Right renal pelvis (tissue), 4 donors: ENCODE measurements around the gene NUP210L. TPM values are rescaled to one million over a fixed set of nuclear protein-coding genes. Genes with fewer than 3 reads are reported as not detected.

ENCODE experiments used
- DNase-seq, 4 donors: peaks; one replicate each; pipeline ENCODE4 v3.0.0-alpha.2; 2013; ENCODE audit warnings: low read depth in 4 of 4, low spot score in 3 of 4, missing footprints in 1 of 4
- polyA plus RNA-seq, 4 donors: library from polyadenylated mRNA; unstranded; fragments of 120-200 nt; gene quantifications; one replicate each; pipeline ENCODE4 v1.2.1, GENCODE V29; 2013; ENCODE audit not compliant: insufficient read length in 4 of 4

The NUP210L gene
- polyA plus RNA-seq, 4 donors, result 0.03 to 0.09 (median 0.05) TPM

DNA sequence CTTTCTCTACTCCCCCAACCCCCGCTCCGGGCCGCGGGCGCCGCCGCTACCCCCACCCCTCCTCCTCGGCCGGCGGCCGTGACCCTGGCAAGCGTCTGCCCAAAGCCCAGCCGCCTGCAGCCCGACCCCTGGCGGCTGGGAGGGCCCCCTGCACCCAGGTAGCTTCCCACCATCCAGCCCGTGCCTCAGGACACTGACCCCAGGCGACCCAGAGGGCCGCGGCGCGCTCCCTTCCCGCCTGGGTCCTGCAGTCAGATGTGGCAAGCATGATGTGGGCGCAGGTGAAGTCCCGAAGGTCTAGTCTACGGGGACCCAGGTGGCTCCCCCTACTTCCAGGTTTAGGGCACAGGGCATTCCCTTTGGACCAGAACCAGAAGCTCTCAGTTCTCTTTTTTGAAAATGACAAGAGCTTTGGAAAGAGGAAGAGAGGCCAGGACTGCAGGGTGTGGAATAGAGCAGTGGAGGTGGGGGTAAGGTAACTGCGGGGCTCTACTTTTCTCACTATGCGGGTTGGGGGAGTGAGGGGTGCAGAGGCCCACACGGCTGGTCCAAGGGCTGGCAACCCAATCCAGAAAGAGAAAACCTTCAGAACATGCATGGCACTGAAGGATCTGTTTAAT, 208.1 kb downstream of the NUP210L start, which contains the start of gene DENND4B:
Gene DENND4B (minus strand): TSS at position 97 of the 620 bp plus-strand sequence. CDS start 2,344 bp downstream, outside the sequence.
- peak in 1 of 4 donors; percentile 65 for DNase-seq

DNA sequence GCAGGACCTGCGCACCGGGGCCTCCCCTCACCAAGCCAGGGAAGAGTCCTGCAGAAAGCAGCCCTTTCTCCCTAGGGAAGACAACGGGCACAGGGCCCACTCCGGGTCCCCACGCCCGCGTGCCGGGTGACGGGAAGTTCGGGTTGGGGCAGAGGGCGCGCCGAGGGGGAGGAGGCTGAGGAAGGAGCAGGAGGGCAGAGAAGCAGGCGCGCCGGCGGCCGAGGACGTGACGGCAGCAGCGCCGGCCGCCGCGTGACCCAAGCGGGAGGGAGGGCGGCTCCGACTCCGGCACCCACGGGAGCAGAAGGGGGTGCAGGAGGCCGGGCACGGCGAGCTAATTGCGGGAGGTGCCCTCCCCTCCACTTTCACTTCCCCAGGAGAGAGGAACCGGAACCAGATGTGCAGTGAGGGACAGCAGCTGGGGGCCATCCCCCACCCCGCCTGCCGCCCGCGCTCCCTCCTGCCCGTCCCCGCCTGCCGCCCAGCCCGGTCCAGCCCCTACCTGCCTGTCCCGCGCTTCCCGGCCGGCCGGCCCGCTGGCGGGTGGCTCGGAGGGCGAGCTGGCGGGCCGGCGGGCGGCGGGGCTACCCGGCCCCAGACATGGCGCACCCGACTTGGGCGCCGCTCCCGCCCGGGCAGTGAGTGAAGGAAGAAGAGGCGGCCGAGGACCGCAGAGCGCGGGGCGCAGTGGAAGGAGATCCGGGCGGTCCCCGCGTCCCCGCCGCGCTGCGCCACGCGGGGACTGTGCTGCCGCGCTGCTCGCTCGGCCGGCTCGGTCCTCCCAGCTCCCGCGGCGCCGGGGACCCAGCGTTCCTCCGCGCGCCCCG, 208.9 kb downstream of the NUP210L start:
- DNase-seq, result peak in 1 of 4 donors; percentile 44

DNA sequence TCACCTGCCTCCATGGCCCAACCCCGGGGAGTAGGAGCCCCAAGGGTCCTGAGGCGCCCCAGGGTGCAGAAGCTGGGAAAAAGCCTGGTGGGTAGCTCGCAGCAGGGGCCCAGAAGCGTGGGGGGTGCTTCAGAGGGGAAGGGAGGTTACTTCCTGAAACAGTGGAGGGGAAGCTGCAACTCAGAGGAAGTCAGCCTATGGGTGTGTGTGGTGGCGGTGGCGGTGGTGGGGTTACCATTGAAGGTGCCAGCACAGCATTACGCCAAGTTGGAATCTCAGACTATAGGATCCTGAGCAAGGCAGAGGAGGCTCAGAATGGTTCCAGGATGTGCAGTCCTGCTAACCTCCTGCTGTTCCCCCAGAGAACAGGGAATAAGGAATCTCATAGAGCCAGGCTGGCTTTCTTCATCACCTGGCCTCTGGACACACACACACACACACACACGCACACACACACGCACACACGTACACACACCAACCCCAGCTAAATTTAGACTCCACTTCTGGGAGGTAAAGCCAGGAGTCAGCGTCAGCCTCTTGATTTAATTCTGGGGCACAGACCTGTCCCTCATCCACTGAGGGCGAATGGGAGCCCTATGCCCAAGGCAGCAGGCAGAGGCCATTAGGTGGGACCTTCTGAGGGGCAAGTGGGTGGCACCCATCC, 209.6 kb downstream of the NUP210L start:
- DNase-seq, result no peak

DNA sequence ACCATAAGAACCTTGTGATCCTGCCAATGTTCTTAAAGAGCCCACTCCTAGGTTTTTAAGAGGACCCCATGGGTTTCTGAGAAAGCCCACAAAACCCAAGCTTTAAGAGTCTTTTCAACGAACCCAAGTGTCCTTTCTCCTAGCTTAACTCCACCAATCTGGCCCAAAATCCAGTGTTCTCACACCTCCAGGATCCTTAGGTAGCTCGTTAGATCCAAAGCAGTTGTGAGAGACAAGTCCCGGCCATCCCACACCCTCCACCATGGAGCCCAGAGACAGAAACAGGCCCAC, 210.1 kb downstream of the NUP210L start:
- DNase-seq, result no peak

DNA sequence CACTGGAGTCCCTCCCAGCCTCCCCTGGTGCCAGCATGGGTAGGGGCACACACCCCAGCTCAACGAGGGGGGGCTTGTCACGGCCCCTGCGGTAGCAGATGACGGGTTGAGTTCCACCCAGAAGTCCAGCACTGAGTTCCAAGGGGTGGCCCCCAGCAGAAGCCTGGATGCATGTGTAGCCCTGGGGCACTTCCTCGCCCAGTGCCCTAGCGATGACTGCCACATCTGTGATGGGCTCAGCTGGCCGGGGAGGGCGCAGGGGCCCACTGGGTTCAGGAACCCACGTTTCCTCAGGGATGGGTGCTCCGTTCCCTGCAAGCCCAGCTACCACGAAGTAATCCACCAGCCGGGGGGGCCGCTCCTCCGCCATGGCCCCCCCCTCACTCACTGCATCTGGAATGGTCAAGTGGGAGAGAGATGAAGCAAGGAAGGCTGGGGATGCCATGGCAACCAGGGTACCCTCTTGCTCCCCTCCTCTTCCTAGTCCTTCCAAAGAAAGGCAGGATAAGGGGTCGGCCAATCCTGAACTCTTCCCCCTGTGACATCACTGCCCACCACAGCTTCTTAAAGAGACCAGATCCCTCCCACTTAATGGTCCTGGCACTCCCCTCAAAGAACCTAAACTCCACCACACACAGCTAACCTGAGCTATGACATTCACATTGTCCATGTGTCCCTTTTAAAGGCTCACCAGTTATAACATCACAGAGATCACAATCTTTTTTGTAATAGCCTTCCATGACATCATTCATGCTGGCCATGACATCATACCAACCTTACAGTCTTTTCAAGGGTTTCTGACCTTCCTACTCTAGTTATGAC, 210.7 kb downstream of the NUP210L start:
- DNase-seq, result no peak

DNA sequence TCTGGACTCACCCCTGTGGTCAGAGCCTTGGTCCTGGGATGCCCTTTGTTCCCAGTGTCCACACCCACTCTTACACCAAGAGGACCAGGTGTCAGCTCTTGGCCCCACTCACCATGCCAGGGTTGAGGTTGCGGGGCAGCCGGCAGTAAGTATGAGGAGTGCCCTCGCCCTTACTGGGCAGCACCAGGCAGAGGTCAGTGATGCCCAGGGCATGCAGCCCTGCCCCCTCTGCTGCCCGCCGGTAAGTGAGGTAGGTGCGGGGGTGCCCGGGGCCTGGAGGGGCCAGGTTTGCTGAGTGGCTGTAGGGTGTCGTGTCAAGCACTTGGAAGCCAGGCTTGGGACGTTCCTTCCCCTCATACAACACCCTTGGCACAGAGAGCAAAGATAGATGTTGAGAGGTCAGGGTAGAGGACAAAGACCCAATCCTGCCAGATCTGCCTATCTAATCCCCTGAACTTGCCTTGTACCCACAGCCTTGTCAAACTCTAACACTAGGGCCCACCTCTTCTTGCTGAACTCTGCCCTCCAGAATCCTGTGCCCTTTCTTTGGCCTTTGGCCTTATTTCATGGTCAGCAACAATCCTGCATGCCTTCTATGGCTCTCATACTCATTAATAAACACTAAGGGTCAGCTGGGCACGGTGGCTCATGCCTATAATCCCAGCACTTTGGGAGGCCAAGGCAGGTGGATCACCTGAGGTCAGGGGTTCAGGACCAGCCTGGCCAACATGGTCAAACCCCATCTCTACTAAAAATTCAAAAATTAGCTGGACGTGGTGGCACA, 211.9 kb downstream of the NUP210L start:
- no peak for DNase-seq

Other genes with a start within 250 kb of the NUP210L start
- 10 to 100 TPM; 24.1 to 30.4 (median 24.9) TPM for gene GATAD2B, start 232.1 kb downstream of the NUP210L start, polyA plus RNA-seq
- gene DENND4B, start 208.4 kb downstream of the NUP210L start, polyA plus RNA-seq, result 10 to 100 TPM; 27.6 to 40.0 (median 32.9) TPM
- 10 to 100 TPM; 38.8 to 44.3 (median 41.3) TPM for gene CRTC2, start 196.5 kb downstream of the NUP210L start, polyA plus RNA-seq
- gene SLC39A1, start 191.5 kb downstream of the NUP210L start, polyA plus RNA-seq, result 10 to 100 TPM; 80.8 to 96.4 (median 89.8) TPM
- gene CREB3L4, start 187.2 kb downstream of the NUP210L start, polyA plus RNA-seq, result 10 to 100 TPM; 31.4 to 37.0 (median 34.8) TPM
- gene JTB, start 177.4 kb downstream of the NUP210L start, polyA plus RNA-seq, result 100 to 1,000 TPM; 106 to 122 (median 113) TPM
- gene RAB13, start 168.7 kb downstream of the NUP210L start, polyA plus RNA-seq, result 100 to 1,000 TPM; 155 to 169 (median 160) TPM
- gene RPS27, start 164.3 kb downstream of the NUP210L start, polyA plus RNA-seq, result 1,000 to 10,000 TPM; 2,530 to 3,078 (median 2,700) TPM
- 100 to 1,000 TPM; 262 to 286 (median 278) TPM for gene TPM3, start 37.0 kb upstream of the NUP210L start, polyA plus RNA-seq
- not detected for gene CFAP141, start 51.3 kb upstream of the NUP210L start, polyA plus RNA-seq
- 100 to 1,000 TPM; 168 to 180 (median 176) TPM for gene UBAP2L, start 65.9 kb upstream of the NUP210L start, polyA plus RNA-seq
- gene HAX1, start 117.6 kb upstream of the NUP210L start, polyA plus RNA-seq, result 10 to 100 TPM; 83.4 to 87.2 (median 85.3) TPM
- under 1 TPM in 2 of 4 donors, not detected in 2; 0.10 to 0.37 TPM for gene AQP10, start 166.0 kb upstream of the NUP210L start, polyA plus RNA-seq
- gene ATP8B2, start 170.5 kb upstream of the NUP210L start, polyA plus RNA-seq, result 10 to 100 TPM; 25.9 to 28.0 (median 26.5) TPM